ENCODE measurements around the gene RBBP8NL.
A peak's percentile ranks its signal among the peaks of the same experiment; 100 is the strongest.

GRCh38 chr20:62406635-62407176, 20.6 kb downstream of the RBBP8NL start:
- TF ChIP-seq, protein P1, sequence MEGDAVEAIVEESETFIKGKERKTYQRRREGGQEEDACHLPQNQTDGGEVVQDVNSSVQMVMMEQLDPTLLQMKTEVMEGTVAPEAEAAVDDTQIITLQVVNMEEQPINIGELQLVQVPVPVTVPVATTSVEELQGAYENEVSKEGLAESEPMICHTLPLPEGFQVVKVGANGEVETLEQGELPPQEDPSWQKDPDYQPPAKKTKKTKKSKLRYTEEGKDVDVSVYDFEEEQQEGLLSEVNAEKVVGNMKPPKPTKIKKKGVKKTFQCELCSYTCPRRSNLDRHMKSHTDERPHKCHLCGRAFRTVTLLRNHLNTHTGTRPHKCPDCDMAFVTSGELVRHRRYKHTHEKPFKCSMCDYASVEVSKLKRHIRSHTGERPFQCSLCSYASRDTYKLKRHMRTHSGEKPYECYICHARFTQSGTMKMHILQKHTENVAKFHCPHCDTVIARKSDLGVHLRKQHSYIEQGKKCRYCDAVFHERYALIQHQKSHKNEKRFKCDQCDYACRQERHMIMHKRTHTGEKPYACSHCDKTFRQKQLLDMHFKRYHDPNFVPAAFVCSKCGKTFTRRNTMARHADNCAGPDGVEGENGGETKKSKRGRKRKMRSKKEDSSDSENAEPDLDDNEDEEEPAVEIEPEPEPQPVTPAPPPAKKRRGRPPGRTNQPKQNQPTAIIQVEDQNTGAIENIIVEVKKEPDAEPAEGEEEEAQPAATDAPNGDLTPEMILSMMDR (IDR thresholded peaks at IDR 0.05; ENCODE audit: low read depth, low read length, missing input control): no peak
- TF ChIP-seq TAF1 (conservative IDR thresholded peaks at IDR 0.05) (no peak), EGR1 (IDR thresholded peaks at IDR 0.05; ENCODE audit: low read depth in 2 of 2) (no peak), RAD21 (IDR thresholded peaks at IDR 0.05) (no peak), RXRA (IDR thresholded peaks at IDR 0.05) (peak in 1 of 2 donors; percentile 87), MAX (IDR thresholded peaks at IDR 0.05) (no peak), ATF3 (IDR thresholded peaks at IDR 0.05) (no peak), HNF4G (IDR thresholded peaks at IDR 0.05) (no peak), JUND (IDR thresholded peaks at IDR 0.05) (no peak), SP1 (IDR thresholded peaks at IDR 0.05) (no peak), YY1 (IDR thresholded peaks at IDR 0.05) (no peak), ZBTB33 (IDR thresholded peaks at IDR 0.05) (no peak)
- TF ChIP-seq, protein P2, sequence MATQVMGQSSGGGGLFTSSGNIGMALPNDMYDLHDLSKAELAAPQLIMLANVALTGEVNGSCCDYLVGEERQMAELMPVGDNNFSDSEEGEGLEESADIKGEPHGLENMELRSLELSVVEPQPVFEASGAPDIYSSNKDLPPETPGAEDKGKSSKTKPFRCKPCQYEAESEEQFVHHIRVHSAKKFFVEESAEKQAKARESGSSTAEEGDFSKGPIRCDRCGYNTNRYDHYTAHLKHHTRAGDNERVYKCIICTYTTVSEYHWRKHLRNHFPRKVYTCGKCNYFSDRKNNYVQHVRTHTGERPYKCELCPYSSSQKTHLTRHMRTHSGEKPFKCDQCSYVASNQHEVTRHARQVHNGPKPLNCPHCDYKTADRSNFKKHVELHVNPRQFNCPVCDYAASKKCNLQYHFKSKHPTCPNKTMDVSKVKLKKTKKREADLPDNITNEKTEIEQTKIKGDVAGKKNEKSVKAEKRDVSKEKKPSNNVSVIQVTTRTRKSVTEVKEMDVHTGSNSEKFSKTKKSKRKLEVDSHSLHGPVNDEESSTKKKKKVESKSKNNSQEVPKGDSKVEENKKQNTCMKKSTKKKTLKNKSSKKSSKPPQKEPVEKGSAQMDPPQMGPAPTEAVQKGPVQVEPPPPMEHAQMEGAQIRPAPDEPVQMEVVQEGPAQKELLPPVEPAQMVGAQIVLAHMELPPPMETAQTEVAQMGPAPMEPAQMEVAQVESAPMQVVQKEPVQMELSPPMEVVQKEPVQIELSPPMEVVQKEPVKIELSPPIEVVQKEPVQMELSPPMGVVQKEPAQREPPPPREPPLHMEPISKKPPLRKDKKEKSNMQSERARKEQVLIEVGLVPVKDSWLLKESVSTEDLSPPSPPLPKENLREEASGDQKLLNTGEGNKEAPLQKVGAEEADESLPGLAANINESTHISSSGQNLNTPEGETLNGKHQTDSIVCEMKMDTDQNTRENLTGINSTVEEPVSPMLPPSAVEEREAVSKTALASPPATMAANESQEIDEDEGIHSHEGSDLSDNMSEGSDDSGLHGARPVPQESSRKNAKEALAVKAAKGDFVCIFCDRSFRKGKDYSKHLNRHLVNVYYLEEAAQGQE (IDR thresholded peaks at IDR 0.05): no peak
